Activated B cell treated with CpG ODN at 0.5 μM for 24 hours (primary cell): ENCODE results near the gene EEFSEC. TPM values are rescaled to one million over a fixed set of nuclear protein-coding genes. Genes with fewer than 3 reads are reported as not detected.

Source experiments
- ATAC-seq: fragments of 200-7000 bp; cut with Tn5 transposase; one replicate; pipeline ENCODE4 v1.10.0; 2021; ENCODE audit warnings: low read depth, mild to moderate bottlenecking, moderate library complexity
- CTCF ChIA-PET: fragments of 350-600 bp; sonication (Branson Sonifier 250); formaldehyde crosslinking; loops from one replicate; lab custom pipeline; 2021; ENCODE audit warnings: antibody characterized with exemption; lab: Charles Lee
- POLR2A ChIA-PET: fragments of 350-600 bp; sonication (Branson Sonifier 250); formaldehyde crosslinking; loops from one replicate; lab custom pipeline; 2021; ENCODE audit warnings: antibody characterized with exemption; lab: Charles Lee
- DNase-seq: peaks from one replicate; pipeline ENCODE4 v3.0.0; 2022
- H3K27ac Mint-ChIP-seq: one replicate; pipeline ENCODE4 v1.8.0; 2020; ENCODE audit warnings: mixed read lengths
- H3K27me3 Mint-ChIP-seq: one replicate; pipeline ENCODE4 v1.8.0; 2021; ENCODE audit warnings: mixed read lengths
- H3K36me3 Mint-ChIP-seq: one replicate; pipeline ENCODE4 v1.8.0; 2021; ENCODE audit warnings: low read depth, mixed read lengths
- H3K4me1 Mint-ChIP-seq: one replicate; pipeline ENCODE4 v1.8.0; 2021; ENCODE audit warnings: mixed read lengths
- H3K4me3 Mint-ChIP-seq: one replicate; pipeline ENCODE4 v1.8.0; 2020; ENCODE audit warnings: mild to moderate bottlenecking, mixed read lengths
- H3K9me3 Mint-ChIP-seq: one replicate; pipeline ENCODE4 v1.8.0; 2020; ENCODE audit warnings: mixed read lengths
- intact Hi-C: fragments of 100-400 bp; cut with micrococcal nuclease; formaldehyde crosslinking; loops from one replicate; pipeline ENCODE4 v1.15.1; 2024
- total RNA-seq: library from RNA; stranded (reverse); gene quantifications from 2 replicates; pipeline ENCODE4 v1.2.3, GENCODE V29; 2022
- TF ChIP-seq, protein P1 (sequence below): fragments of 200-600 bp; IDR thresholded peaks from one replicate; pipeline ENCODE4 v1.8.0; 2022; ENCODE audit warnings: antibody characterized with exemption, mild to moderate bottlenecking

The EEFSEC gene
- total RNA-seq, 1 donor from 2014 or later = 20.0 TPM

DNA sequence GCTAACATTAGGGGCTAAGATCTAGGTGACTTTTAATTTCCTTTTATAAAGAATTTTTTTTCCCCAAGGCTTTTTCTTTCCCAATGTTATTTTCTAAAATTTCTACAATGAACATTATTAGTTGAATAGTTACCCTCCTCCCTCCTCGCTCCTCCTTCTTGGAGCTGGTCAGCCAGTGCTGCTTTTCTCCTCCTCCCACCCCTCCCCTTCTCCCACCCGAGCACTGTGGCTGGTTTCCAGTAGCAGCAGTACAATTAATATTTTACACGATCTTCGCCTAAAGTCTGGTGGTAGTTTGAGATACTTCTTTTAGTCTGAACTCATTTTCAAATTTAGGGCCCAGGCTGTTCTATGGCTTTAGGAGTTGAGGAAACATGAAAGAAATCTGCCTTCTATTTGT is 41.6 kb downstream of the EEFSEC start:
- no peak overlapping the region for H3K4me3 Mint-ChIP-seq

GRCh38 chr3:128195369-128195768 is 42.1 kb downstream of the EEFSEC start:
- ATAC-seq (no peak), DNase-seq (no peak)
- no peaks in the 10 kb centered on the region for H3K9me3 Mint-ChIP-seq
- TF ChIP-seq, protein P1, sequence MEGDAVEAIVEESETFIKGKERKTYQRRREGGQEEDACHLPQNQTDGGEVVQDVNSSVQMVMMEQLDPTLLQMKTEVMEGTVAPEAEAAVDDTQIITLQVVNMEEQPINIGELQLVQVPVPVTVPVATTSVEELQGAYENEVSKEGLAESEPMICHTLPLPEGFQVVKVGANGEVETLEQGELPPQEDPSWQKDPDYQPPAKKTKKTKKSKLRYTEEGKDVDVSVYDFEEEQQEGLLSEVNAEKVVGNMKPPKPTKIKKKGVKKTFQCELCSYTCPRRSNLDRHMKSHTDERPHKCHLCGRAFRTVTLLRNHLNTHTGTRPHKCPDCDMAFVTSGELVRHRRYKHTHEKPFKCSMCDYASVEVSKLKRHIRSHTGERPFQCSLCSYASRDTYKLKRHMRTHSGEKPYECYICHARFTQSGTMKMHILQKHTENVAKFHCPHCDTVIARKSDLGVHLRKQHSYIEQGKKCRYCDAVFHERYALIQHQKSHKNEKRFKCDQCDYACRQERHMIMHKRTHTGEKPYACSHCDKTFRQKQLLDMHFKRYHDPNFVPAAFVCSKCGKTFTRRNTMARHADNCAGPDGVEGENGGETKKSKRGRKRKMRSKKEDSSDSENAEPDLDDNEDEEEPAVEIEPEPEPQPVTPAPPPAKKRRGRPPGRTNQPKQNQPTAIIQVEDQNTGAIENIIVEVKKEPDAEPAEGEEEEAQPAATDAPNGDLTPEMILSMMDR = no peak
- no peak overlapping the region for H3K27ac Mint-ChIP-seq
- H3K4me3 Mint-ChIP-seq = no peak overlapping the region
- no peaks in the 10 kb centered on the region for H3K27me3 Mint-ChIP-seq
- peaks cover 13% of the 10 kb centered on the region for H3K36me3 Mint-ChIP-seq
- CTCF ChIA-PET = no interaction called here
- H3K4me1 Mint-ChIP-seq = peaks cover 4% of the 10 kb centered on the region
- intact Hi-C loops = no loop called here
- POLR2A ChIA-PET = no interaction called here

More for the DNA sequence above, 41.6 kb downstream of the EEFSEC start:
- ATAC-seq (no peak), DNase-seq (no peak)
- no peaks in the 10 kb centered on the region for H3K27me3 Mint-ChIP-seq
- peaks cover 8% of the 10 kb centered on the region for H3K36me3 Mint-ChIP-seq
- TF ChIP-seq, protein P1 = no peak
- no peak overlapping the region for H3K27ac Mint-ChIP-seq
- H3K4me1 Mint-ChIP-seq = peaks cover 4% of the 10 kb centered on the region
- intact Hi-C loops = no loop called here
- ChIA-PET CTCF (no interaction called here), POLR2A (no interaction called here)
- no peaks in the 10 kb centered on the region for H3K9me3 Mint-ChIP-seq

DNA sequence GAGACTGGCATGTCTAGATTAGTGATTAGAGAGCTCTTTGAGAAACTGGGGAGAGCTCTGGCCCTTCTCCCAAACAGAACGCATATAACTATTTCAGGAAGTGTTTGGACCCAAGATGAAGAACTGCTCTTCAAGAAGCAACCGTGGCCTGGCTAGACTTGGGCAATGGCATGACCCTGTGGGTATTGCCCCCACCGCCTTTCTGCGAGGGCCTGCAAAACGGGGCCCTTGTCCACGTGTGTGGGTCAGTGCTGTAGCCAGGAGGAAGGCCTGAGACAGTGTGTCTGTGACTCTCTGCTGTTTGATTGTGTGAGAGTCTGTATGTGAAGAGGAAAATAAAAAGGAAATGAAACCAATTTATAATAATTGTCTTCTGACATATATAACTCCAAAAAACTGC is 42.5 kb downstream of the EEFSEC start:
- H3K36me3 Mint-ChIP-seq = peaks cover 16% of the 10 kb centered on the region
- no peak overlapping the region for H3K27ac Mint-ChIP-seq

GRCh38 chr3:128196647-128197046 is 43.4 kb downstream of the EEFSEC start:
- TF ChIP-seq, protein P1 = no peak
- no peaks in the 10 kb centered on the region for H3K9me3 Mint-ChIP-seq
- CTCF ChIA-PET = no interaction called here
- H3K36me3 Mint-ChIP-seq = peaks cover 19% of the 10 kb centered on the region
- DNase-seq (no peak), ATAC-seq (no peak)
- H3K27ac Mint-ChIP-seq = no peak overlapping the region
- no peaks in the 10 kb centered on the region for H3K27me3 Mint-ChIP-seq
- H3K4me3 Mint-ChIP-seq = no peak overlapping the region
- intact Hi-C loops = no loop called here
- peaks cover 4% of the 10 kb centered on the region for H3K4me1 Mint-ChIP-seq
- POLR2A ChIA-PET = no interaction called here

More for the DNA sequence above, 42.5 kb downstream of the EEFSEC start:
- ATAC-seq (no peak), DNase-seq (no peak)
- intact Hi-C loops = no loop called here
- peaks cover 4% of the 10 kb centered on the region for H3K4me1 Mint-ChIP-seq
- H3K27me3 Mint-ChIP-seq = no peaks in the 10 kb centered on the region
- ChIA-PET CTCF (no interaction called here), POLR2A (no interaction called here)
- TF ChIP-seq, protein P1 = no peak
- no peaks in the 10 kb centered on the region for H3K9me3 Mint-ChIP-seq
- no peak overlapping the region for H3K4me3 Mint-ChIP-seq

- CTCF ChIA-PET = no interaction called here
- TF ChIP-seq, protein P1 = no peak
These were observed 44.6 kb downstream of the EEFSEC start for GRCh38 chr3:128197855-128198254.

More at GRCh38 chr3:128197855-128198254, 44.6 kb downstream of the EEFSEC start:
- DNase-seq = no peak
- no peak for ATAC-seq
- no peaks in the 10 kb centered on the region for H3K9me3 Mint-ChIP-seq
- H3K27ac Mint-ChIP-seq = no peak overlapping the region
- intact Hi-C loops = no loop called here
- peaks cover 4% of the 10 kb centered on the region for H3K4me1 Mint-ChIP-seq
- no peaks in the 10 kb centered on the region for H3K27me3 Mint-ChIP-seq
- no peak overlapping the region for H3K4me3 Mint-ChIP-seq
- H3K36me3 Mint-ChIP-seq = peaks cover 22% of the 10 kb centered on the region
- POLR2A ChIA-PET = no interaction called here
